OCI-LY1 (cell line): ENCODE results near the gene CTIF.

Experiments
- H2AFZ ChIP-seq: fragments of 200-600 bp; sonication (generic), shearing (Covaris generic); 2 replicates; pipeline ENCODE4 v1.6.0; 2014; ENCODE audit warnings: antibody characterized with exemption, mild to moderate bottlenecking, low read length
- H3F3A ChIP-seq: fragments of 200-600 bp; sonication (generic), shearing (Covaris generic); 2 replicates; pipeline ENCODE4 v1.6.0; 2014; ENCODE audit warnings: mild to moderate bottlenecking, antibody characterized with exemption, low read length, moderate library complexity; ENCODE audit not compliant: insufficient read depth
- H3K27ac ChIP-seq: fragments of 200-600 bp; sonication (generic); 2 replicates; pipeline ENCODE4 v1.5.1; 2014; ENCODE audit warnings: low read length, mixed run types, mild to moderate bottlenecking, low read depth; ENCODE audit not compliant: poor library complexity, severe bottlenecking
- H3K27me3 ChIP-seq: fragments of 200-600 bp; sonication (generic); 2 replicates; pipeline ENCODE4 v1.6.0; 2014; ENCODE audit warnings: antibody characterized with exemption, mild to moderate bottlenecking, low read length, moderate library complexity; ENCODE audit not compliant: insufficient read depth
- H3K36me3 ChIP-seq: fragments of 200-600 bp; sonication (generic); 2 replicates; pipeline ENCODE4 v1.6.1; 2014; ENCODE audit warnings: mild to moderate bottlenecking, antibody characterized with exemption, low read length, moderate library complexity, mixed read lengths; ENCODE audit not compliant: insufficient read depth
- H3K4me1 ChIP-seq: fragments of 200-600 bp; sonication (generic); 2 replicates; pipeline ENCODE4 v1.5.1; 2014; ENCODE audit warnings: mild to moderate bottlenecking, low read length, moderate library complexity; ENCODE audit not compliant: insufficient read depth, severe bottlenecking
- H3K4me2 ChIP-seq: fragments of 200-600 bp; sonication (generic), shearing (Covaris generic); 2 replicates; pipeline ENCODE4 v1.6.1; 2014; ENCODE audit warnings: low read length
- H3K4me3 ChIP-seq: fragments of 200-600 bp; sonication (generic); 2 replicates; pipeline ENCODE4 v1.5.1; 2014; ENCODE audit warnings: low read length, low read depth, mild to moderate bottlenecking, mixed read lengths; ENCODE audit not compliant: poor library complexity, severe bottlenecking
- H3K79me2 ChIP-seq: fragments of 200-600 bp; shearing (Covaris generic); 2 replicates; pipeline ENCODE4 v1.6.1; 2016; ENCODE audit warnings: mixed run types, low read length, mixed read lengths; ENCODE audit not compliant: insufficient read depth
- H3K9ac ChIP-seq: fragments of 200-600 bp; sonication (generic), shearing (Covaris generic); 2 replicates; pipeline ENCODE4 v1.6.1; 2014; ENCODE audit warnings: mild to moderate bottlenecking, low read length, mixed read lengths
- H3K9me2 ChIP-seq: fragments of 200-600 bp; sonication (generic), shearing (Covaris generic); 2 replicates; pipeline ENCODE4 v1.6.1; 2014; ENCODE audit warnings: low read depth, mild to moderate bottlenecking, low read length, mixed read lengths
- H3K9me3 ChIP-seq: fragments of 200-600 bp; shearing (Covaris generic); 2 replicates; pipeline ENCODE4 v1.6.1; 2014; ENCODE audit warnings: low read length, mixed read lengths
- H4K20me1 ChIP-seq: fragments of 200-600 bp; sonication (generic), shearing (Covaris generic); 2 replicates; pipeline ENCODE4 v1.6.0; 2016; ENCODE audit warnings: mild to moderate bottlenecking, low read length; ENCODE audit not compliant: insufficient read depth
- EZH2 ChIP-seq: fragments of 200-600 bp; sonication (generic), shearing (Covaris generic); IDR thresholded peaks from 2 replicates; pipeline ENCODE4 v1.8.0; 2017; ENCODE audit warnings: borderline replicate concordance, mixed run types, mild to moderate bottlenecking, antibody characterized with exemption, low read length, moderate library complexity, mixed read lengths
- TF ChIP-seq, protein P1 (sequence below): fragments of 200-600 bp; sonication (generic), shearing (Covaris generic); IDR thresholded peaks from 2 replicates; pipeline ENCODE4 v1.5.1; 2017; ENCODE audit warnings: mild to moderate bottlenecking, antibody characterized with exemption, low read length, moderate library complexity, mixed read lengths

CTIF gene

DNA sequence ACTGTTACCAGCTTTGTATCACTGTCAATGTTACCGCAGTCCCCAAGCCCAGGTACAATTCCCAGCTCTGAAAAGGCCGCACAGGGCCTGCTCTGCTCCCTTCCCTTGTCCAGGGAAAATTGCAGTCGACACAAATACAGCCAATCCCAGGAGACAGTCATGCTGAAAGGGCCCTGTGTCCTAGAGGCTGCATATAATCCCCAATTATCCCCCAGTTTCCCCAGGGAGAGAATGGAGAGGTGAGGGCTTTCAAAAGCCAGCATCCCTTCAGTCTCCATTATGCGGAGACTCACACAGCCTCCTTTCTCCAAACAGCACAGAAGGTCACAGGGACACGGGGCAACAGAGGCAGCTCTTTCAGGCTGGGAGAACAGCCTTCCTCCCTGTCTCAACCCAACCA, 17.1 kb upstream of the CTIF start:
- Histone ChIP-seq H3K4me1 (no peaks in the 10 kb centered on the region), H3F3A (no peaks in the 10 kb centered on the region), H3K4me3 (no peak overlapping the region), H3K27ac (no peak overlapping the region), H3K9me3 (no peaks in the 10 kb centered on the region), H3K9me2 (no peaks in the 10 kb centered on the region), H4K20me1 (no peaks in the 10 kb centered on the region), H3K36me3 (no peaks in the 10 kb centered on the region), H3K79me2 (no peaks in the 10 kb centered on the region), H2AFZ (no peak overlapping the region), H3K4me2 (no peak overlapping the region), H3K9ac (no peak overlapping the region), H3K27me3 (no peaks in the 10 kb centered on the region)
- TF ChIP-seq EZH2, result no peak
- TF ChIP-seq, protein P1, sequence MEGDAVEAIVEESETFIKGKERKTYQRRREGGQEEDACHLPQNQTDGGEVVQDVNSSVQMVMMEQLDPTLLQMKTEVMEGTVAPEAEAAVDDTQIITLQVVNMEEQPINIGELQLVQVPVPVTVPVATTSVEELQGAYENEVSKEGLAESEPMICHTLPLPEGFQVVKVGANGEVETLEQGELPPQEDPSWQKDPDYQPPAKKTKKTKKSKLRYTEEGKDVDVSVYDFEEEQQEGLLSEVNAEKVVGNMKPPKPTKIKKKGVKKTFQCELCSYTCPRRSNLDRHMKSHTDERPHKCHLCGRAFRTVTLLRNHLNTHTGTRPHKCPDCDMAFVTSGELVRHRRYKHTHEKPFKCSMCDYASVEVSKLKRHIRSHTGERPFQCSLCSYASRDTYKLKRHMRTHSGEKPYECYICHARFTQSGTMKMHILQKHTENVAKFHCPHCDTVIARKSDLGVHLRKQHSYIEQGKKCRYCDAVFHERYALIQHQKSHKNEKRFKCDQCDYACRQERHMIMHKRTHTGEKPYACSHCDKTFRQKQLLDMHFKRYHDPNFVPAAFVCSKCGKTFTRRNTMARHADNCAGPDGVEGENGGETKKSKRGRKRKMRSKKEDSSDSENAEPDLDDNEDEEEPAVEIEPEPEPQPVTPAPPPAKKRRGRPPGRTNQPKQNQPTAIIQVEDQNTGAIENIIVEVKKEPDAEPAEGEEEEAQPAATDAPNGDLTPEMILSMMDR, result no peak

DNA sequence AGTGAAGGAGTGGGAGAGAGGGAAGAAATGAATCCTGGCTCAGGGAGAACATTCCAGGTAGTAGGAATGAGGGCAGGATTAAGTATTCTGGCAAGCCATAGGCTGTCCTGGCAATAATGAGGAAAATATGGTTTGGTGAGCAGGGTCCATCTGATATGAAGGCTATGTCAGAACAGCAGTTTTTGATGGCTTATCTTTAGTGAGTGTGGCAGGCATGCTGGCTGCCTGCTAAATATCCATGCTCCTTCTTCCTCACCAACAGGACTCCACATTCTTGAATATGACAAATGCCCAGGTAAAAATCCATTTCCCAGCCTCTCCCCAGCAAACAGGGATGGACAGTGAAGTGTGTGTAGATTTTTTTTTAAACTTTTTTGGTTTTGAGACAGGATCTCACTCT, 13.2 kb upstream of the CTIF start:
- H3K27me3 ChIP-seq, result no peaks in the 10 kb centered on the region
- no peaks in the 10 kb centered on the region for H3K79me2 ChIP-seq
- H3K9ac ChIP-seq, result no peak overlapping the region
- TF ChIP-seq EZH2, result no peak
- TF ChIP-seq, protein P1, result no peak
- H3K27ac ChIP-seq, result no peak overlapping the region
- no peak overlapping the region for H3K4me2 ChIP-seq
- no peaks in the 10 kb centered on the region for H3K9me2 ChIP-seq
- H3K36me3 ChIP-seq, result no peaks in the 10 kb centered on the region
- no peak overlapping the region for H2AFZ ChIP-seq
- no peaks in the 10 kb centered on the region for H3F3A ChIP-seq
- H3K4me1 ChIP-seq, result no peaks in the 10 kb centered on the region
- no peaks in the 10 kb centered on the region for H4K20me1 ChIP-seq
- H3K9me3 ChIP-seq, result no peaks in the 10 kb centered on the region
- H3K4me3 ChIP-seq, result no peak overlapping the region

DNA sequence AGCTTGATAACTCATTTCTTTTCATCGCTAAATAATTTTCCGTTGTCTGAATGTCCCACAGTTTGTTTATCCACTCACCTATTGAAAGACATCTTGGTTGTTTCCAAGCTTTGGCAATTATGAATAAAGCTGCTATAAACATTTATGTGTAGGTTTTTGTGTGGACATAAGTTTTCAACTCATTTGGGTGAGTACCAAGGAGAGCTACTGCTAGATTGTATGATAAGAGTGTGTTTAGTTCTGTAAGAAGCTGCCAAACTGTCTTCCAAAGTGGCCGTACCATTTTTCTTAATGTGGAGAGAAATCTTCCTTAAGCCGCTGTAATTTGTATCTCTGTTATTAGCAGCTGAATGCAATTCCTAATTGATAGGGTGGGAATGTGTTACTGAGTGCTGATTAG, 11.4 kb upstream of the CTIF start:
- H3K36me3 ChIP-seq, result no peaks in the 10 kb centered on the region
- no peak overlapping the region for H3K4me3 ChIP-seq
- no peak overlapping the region for H3K27ac ChIP-seq
- H3F3A ChIP-seq, result no peaks in the 10 kb centered on the region
- no peak overlapping the region for H3K9ac ChIP-seq
- TF ChIP-seq EZH2, result no peak
- TF ChIP-seq, protein P1, result no peak
- no peaks in the 10 kb centered on the region for H3K9me2 ChIP-seq
- H3K4me2 ChIP-seq, result no peak overlapping the region
- no peaks in the 10 kb centered on the region for H3K9me3 ChIP-seq
- H2AFZ ChIP-seq, result no peak overlapping the region
- H3K27me3 ChIP-seq, result no peaks in the 10 kb centered on the region
- H3K79me2 ChIP-seq, result no peaks in the 10 kb centered on the region
- no peaks in the 10 kb centered on the region for H4K20me1 ChIP-seq
- H3K4me1 ChIP-seq, result no peaks in the 10 kb centered on the region
